HepG2 (cell line): Measurements from ENCODE around the gene CUL9.

ENCODE experiments used
- AKNA ChIP-seq: sonication (generic); formaldehyde crosslinking; IDR thresholded peaks from 2 replicates; pipeline ENCODE4 v1.4.0; 2020; ENCODE audit warnings: missing genetic modification reagents, borderline replicate concordance
- CREM ChIP-seq, 2 experiments: sonication (generic) in 1 of 2; formaldehyde crosslinking in 1 of 2; IDR thresholded peaks; 2 replicates each; pipeline versions ENCODE4 v1.4.0 to v1.6.1; 2016 to 2020; ENCODE audit warnings: antibody characterized with exemption in 1 of 2, mild to moderate bottlenecking in 1 of 2, missing genetic modification reagents in 1 of 2
- CTCF ChIP-seq: sonication (generic); formaldehyde crosslinking; IDR thresholded peaks from 2 replicates; pipeline ENCODE4 v1.5.0; 2020; ENCODE audit warnings: mild to moderate bottlenecking, missing genetic modification reagents, moderate library complexity
- ELF4 ChIP-seq: sonication (generic); formaldehyde crosslinking; IDR thresholded peaks from 2 replicates; pipeline ENCODE4 v1.5.0; 2020; ENCODE audit warnings: missing genetic modification reagents, mild to moderate bottlenecking, moderate library complexity, borderline replicate concordance
- ELK4 ChIP-seq: sonication (generic); formaldehyde crosslinking; IDR thresholded peaks from 2 replicates; pipeline ENCODE4 v1.9.0; 2021; ENCODE audit warnings: missing genetic modification reagents, borderline replicate concordance
- ISL2 ChIP-seq: sonication (generic); formaldehyde crosslinking; IDR thresholded peaks from 2 replicates; pipeline ENCODE4 v1.5.0; 2020; ENCODE audit warnings: missing genetic modification reagents
- JUN ChIP-seq: sonication (generic); formaldehyde crosslinking; IDR thresholded peaks from 2 replicates; pipeline ENCODE4 v1.4.0; 2020; ENCODE audit warnings: mild to moderate bottlenecking, missing genetic modification reagents
- MAFK ChIP-seq, 2 experiments: IDR thresholded peaks in 1 of 2; conservative IDR thresholded peaks in 1 of 2; 2 replicates each; pipeline ENCODE4 v1.6.1; 2011; ENCODE audit warnings: improper control_type of control experiment in 2 of 2, low read length in 2 of 2
- POLR2G ChIP-seq: fragments of 200-400 bp; formaldehyde crosslinking; IDR thresholded peaks from 2 replicates; pipeline ENCODE4 v1.6.1; 2018; ENCODE audit warnings: mild to moderate bottlenecking, low read depth, low read length, moderate library complexity
- TCF7L2 ChIP-seq: IDR thresholded peaks from 2 replicates; pipeline ENCODE4 v1.6.1; 2011; ENCODE audit warnings: mild to moderate bottlenecking, low read depth, low read length, moderate library complexity
- TF ChIP-seq, protein P1 (sequence below): sonication (generic); formaldehyde crosslinking; IDR thresholded peaks from 2 replicates; pipeline ENCODE4 v1.4.0; 2020; ENCODE audit warnings: missing genetic modification reagents
- TF ChIP-seq, protein P2 (sequence below): IDR thresholded peaks from 2 replicates; pipeline ENCODE4 v1.6.1; 2016; ENCODE audit warnings: missing compliant biosample characterization, missing genetic modification reagents, borderline replicate concordance
- TF ChIP-seq, protein P3 (sequence below): conservative IDR thresholded peaks from 2 replicates; pipeline ENCODE4 v1.6.1; 2018; ENCODE audit warnings: missing genetic modification reagents
- TF ChIP-seq, protein P4 (sequence below): IDR thresholded peaks from 2 replicates; pipeline ENCODE4 v1.6.1; 2016

DNA sequence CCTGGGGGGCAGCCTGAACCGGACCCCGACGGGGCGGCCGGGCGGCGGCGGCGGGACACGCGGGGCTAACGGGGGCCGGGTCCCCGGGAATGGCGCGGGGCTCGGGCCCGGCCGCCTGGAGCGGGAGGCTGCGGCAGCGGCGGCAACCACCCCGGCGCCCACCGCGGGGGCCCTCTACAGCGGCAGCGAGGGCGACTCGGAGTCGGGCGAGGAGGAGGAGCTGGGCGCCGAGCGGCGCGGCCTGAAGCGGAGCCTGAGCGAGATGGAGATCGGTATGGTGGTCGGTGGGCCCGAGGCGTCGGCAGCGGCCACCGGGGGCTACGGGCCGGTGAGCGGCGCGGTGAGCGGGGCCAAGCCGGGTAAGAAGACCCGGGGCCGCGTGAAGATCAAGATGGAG, 10.3 kb upstream of the CUL9 start:
- TF ChIP-seq CTCF (CRISPR knock-in tag), result no peak
- no peak for TF ChIP-seq TCF7L2
- TF ChIP-seq, protein P1, sequence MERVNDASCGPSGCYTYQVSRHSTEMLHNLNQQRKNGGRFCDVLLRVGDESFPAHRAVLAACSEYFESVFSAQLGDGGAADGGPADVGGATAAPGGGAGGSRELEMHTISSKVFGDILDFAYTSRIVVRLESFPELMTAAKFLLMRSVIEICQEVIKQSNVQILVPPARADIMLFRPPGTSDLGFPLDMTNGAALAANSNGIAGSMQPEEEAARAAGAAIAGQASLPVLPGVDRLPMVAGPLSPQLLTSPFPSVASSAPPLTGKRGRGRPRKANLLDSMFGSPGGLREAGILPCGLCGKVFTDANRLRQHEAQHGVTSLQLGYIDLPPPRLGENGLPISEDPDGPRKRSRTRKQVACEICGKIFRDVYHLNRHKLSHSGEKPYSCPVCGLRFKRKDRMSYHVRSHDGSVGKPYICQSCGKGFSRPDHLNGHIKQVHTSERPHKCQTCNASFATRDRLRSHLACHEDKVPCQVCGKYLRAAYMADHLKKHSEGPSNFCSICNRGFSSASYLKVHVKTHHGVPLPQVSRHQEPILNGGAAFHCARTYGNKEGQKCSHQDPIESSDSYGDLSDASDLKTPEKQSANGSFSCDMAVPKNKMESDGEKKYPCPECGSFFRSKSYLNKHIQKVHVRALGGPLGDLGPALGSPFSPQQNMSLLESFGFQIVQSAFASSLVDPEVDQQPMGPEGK (CRISPR knock-in tag), result no peak
- TF ChIP-seq, protein P2, sequence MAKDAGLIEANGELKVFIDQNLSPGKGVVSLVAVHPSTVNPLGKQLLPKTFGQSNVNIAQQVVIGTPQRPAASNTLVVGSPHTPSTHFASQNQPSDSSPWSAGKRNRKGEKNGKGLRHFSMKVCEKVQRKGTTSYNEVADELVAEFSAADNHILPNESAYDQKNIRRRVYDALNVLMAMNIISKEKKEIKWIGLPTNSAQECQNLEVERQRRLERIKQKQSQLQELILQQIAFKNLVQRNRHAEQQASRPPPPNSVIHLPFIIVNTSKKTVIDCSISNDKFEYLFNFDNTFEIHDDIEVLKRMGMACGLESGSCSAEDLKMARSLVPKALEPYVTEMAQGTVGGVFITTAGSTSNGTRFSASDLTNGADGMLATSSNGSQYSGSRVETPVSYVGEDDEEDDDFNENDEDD, result no peak
- no peak for TF ChIP-seq AKNA (CRISPR knock-in tag)
- TF ChIP-seq, protein P3, sequence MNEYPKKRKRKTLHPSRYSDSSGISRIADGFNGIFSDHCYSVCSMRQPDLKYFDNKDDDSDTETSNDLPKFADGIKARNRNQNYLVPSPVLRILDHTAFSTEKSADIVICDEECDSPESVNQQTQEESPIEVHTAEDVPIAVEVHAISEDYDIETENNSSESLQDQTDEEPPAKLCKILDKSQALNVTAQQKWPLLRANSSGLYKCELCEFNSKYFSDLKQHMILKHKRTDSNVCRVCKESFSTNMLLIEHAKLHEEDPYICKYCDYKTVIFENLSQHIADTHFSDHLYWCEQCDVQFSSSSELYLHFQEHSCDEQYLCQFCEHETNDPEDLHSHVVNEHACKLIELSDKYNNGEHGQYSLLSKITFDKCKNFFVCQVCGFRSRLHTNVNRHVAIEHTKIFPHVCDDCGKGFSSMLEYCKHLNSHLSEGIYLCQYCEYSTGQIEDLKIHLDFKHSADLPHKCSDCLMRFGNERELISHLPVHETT, result no peak
- no peak for TF ChIP-seq JUN (CRISPR knock-in tag)
- TF ChIP-seq CREM (IDR thresholded peaks at IDR 0.05), result no peak
- no peak for TF ChIP-seq CREM (CRISPR knock-in tag; IDR thresholded peaks at IDR 0.05)
- TF ChIP-seq ELF4 (CRISPR knock-in tag), result no peak
- TF ChIP-seq ELK4, result no peak
- TF ChIP-seq, protein P4, sequence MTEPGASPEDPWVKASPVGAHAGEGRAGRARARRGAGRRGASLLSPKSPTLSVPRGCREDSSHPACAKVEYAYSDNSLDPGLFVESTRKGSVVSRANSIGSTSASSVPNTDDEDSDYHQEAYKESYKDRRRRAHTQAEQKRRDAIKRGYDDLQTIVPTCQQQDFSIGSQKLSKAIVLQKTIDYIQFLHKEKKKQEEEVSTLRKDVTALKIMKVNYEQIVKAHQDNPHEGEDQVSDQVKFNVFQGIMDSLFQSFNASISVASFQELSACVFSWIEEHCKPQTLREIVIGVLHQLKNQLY, result no peak
- no peak for TF ChIP-seq MAFK (conservative IDR thresholded peaks at IDR 0.05 in 1 of 2, IDR thresholded peaks at IDR 0.05 in 1 of 2; ENCODE audit: low read length in 2 of 2)
- no peak for TF ChIP-seq POLR2G
- TF ChIP-seq ISL2, result no peak
